LoVo (cell line): ENCODE results near the gene SVIL.
"Not testable (repeated sequence)": the region's sequence is repeated elsewhere in the genome, so short reads cannot be mapped to it uniquely, and the experiment has no call there.

Experiments
- DNase-seq: peaks from one replicate; pipeline ENCODE4 v3.0.0-alpha.2; 2016; ENCODE audit warnings: low spot score

SVIL gene

DNA sequence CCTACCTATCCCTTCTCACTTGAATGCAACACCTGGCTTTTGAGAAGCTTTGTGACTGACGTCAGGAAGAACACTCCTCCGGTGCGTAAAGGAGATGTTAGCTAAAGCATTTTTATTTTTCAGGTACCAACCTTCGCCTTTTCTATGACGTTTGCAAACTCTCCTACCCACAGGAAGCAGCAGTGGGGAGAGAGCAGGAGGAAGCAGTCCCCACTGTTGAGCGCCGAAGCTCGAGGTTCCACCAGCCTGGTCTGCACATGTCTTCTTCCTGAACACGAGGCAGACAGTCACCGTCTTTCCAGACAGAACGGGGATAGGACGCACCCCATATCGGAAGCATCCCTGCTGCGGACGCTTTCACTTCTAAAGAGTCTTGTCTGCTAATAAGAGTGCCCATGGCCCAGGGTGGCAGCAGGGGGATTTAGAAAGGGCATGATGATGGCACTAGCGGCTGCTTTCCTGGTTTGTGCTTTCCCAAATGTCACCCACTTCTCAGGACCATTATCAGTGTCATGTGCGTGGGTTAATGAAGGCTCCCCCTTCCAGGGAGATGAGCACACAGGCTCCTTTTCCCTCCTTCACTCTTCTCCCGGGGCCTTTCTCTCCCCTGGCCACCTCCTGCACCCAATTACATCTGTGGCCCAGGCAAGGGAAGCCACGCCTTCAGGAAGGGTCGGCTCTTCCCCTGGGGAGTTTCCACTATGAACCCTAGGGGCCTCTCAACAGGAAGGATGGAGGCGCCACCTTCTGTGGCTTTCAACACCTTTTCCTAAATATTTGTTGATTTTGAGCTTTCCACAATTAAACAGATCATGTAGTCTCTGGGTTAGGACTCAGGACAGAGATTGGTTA, 147.5 kb downstream of the SVIL start:
- not testable (repeated sequence) for DNase-seq

DNA sequence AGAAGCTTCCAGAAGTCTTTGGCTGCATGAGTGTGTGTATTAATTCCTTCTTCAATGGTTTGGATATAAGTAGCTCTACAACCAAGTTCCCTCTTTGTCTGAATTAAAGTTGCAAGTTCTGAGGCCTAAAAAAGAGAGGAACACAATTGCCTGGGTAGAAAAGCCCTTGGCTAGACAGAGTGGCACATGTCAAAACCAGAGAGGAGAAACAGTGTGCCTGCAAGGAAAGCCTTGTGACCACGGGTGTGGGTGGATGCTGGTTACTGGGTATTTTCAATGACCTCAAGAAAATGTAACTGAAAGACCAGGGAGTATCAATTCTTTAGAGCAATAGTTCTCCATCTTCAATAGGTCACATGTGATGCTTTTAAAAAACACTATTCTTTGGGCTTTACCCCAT, 148.3 kb downstream of the SVIL start:
- DNase-seq = no peak

DNA sequence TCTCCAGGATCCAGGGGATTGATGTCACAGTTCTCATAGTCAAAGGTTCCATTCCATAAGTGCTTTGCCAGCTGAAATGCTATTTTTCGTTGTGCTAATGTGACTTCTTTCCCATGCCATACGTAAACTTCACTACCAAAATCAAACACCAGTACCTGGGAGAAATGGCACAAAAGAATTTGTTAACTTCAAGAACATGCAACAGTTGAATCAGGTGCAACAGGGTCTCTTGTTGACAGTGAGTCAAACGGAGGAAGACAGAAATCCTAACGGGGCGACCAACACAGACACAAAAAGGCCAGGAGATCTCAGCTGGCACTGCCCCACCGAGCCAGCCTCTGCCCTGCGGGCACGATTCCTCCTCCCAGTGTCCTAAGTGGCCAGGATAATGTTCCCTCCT, 150.1 kb downstream of the SVIL start:
- DNase-seq = not testable (repeated sequence)

DNA sequence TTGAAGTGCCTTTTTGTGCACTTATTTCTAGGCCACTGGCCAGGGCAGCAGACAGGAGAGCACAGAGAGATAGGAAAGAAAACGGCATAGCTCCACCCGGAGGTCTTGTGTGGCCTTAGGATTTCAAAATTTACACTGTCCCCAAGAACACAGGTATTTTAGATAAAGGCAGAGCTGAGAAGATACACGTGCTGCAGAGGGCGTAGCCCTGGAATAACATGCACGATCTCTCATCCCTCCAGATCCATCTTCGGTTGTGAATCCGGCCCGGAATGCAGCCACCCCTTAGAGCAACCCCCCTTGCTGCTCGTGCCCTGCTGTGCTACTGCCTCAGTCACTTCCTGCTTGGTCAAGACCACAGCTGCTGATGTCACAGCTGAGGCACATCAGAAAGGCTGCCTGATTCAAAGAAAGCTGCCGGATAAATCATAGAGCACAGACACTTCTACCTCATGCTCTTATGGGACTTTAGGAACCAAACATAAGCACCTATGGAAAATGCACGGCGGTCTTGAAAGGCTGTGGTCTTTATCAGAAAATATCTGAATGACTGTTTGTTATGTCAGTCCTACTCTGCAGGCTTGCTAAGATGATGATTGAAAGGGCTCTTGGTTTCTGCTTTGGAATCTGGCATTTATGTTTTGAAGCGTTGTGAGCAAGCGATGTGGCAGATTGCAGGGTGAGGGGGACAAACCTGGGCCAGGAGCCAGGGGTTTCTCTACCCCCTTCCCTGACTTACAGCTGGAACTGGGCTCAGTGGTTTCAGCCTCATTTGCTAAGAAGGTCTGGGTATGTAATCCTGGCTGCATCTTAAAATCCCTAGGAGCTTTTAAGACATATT, 152.0 kb downstream of the SVIL start:
- DNase-seq = no peak

DNA sequence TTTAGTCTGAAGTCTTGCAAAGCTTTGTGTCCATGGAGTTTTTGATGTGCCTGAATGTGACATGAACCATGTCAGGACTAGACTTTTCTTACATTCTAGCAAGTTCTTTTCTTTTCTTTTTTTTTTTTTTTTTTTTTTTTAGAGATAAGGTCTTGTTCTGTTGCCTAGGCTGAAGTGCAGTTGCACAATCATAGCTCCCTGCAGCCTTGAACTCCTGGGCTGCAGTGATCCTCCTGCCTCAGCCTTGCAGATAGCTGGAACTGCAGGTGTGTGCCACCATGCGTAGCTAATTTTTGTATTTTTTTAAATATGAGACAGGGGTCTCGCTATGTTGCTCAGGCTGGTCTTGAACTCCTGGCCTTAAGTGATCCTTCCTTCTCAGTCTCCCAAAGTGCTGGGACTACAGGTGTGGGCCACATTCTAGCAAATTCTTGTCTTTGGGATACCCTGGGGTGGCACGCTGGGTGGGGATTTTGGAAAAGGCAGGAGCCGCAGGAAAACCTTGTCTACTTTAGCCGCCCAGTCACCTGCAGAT, 152.8 kb downstream of the SVIL start:
- no peak for DNase-seq

DNA sequence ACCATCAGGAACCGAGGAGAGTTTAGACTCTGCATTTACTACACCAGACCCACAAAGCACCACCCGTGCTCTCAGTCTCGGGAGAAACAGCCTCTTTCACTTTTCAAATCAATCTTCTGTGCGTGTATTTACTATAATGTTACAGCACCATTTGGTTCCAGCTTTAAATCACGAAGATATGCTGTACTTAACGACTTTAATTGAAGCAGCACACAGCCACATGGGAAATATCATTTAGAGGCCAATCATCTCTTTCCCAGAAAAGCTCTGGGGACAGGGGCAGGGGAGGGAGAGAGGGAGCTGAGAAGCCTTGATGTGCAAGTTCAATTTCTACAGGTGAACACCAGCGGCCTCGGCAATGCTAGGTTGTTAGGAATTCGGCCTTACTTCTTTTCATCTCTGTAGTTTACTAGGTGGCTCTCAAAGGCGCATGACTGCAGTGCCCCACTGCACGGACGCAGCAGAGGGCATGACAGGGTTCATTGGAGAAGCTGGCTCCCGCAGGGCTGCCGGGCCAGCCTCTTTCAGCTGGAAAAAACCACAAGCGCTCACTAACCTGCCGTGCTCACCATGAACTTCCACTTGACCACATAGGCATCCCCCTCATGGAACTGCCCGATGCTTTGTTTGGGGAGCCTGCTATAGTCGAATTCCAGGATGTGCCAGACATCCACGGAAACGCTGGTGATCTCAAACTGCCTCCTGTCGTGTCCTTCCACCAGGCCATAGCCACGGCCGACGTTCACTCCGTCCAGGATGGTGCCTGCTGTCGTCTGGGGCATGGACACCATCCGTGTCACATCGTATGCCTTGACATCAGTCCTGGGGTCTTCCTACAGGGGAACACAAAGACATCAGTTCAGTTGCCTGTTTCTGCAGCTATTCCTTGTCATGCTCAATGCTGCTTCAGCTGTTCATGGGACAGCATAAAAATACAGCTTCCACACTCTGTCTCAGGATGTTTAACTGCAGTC, 154.5 kb downstream of the SVIL start:
- DNase-seq = no peak

DNA sequence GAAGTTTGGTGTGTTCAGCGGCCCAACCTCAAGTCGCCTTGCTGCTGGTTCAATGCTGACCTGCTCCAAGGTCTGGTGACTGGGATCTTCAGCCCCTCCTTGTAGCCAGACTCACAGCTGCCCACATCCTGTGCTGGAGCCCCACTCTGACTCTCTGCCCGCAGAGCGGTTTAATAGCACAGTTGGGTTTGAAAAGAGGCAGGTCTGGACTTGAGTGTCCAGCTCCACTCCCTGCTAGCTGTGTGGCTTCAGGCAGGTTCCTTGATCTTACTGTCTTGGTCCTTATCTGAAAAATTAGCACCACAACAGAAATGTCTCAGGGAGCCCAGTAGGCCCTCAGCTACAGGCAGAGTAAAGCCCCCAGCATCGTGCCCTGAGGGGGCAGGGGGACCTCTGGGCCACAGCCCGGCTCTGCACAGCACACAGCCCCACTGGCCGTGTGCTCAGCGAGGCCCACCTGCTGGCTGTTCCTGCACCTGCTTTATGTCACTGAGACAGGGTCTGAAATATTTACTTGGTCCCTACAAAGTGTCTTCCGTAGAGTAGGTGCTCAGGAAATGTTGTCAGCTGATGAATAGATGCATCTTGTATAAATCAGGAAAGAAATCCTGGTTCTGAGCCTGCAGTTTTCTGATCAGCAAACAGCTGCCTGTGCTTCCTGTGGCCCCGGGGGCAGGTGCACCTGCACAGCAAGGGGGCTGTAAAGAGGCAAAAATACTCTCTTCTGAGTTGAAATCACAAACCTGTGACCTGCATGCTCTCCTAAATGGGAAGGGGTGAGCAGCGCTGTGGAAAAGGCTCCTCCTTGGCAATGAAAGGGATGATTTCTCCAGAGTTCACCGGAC, 155.5 kb downstream of the SVIL start:
- DNase-seq = no peak

DNA sequence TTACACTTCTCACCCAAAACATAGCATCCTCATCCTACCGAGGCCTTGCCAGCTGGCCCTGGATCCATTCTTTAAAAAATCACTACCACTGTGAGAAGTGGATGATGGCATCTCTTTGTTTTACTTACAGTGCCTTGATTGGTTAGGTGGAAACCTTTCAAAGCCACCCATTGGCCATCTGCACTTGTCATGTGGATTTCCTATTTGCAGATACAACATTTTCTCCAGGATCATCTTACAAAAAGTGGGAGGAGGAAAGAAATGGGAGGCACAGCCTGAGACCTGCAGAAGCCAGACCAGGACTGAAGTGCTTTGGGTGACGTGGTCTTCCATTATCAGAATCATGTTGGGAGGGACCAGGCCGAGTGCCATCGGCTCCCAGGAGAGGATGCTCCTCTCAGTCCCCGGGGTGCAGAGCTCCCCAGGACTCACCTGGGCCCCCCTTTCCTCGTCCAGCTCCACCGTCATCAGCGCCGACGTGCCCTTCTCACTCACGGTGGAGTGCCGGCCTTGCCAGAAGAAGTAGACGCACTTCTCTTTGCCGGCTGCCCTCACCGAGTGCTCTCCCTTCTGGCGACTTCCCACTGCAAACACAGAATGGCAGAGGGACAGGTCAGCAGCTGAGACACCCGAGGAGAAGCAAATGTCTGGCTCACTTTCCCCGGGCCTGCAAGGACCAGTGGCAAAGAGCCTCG, 161.2 kb downstream of the SVIL start:
- no peak for DNase-seq

DNA sequence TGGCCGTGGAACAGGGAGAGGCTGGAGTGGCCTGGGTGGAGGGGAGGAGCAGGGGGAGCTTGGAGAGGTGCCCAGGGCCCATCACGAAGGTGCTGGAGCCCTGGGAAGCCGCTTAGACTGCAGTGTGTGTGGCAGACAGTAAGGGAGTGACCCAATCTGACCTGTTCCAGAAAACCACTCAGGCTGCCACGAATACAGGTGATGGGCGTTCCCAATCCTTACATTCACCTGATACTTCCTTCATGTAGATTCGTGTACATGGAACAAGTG, 161.7 kb downstream of the SVIL start:
- no peak for DNase-seq

DNA sequence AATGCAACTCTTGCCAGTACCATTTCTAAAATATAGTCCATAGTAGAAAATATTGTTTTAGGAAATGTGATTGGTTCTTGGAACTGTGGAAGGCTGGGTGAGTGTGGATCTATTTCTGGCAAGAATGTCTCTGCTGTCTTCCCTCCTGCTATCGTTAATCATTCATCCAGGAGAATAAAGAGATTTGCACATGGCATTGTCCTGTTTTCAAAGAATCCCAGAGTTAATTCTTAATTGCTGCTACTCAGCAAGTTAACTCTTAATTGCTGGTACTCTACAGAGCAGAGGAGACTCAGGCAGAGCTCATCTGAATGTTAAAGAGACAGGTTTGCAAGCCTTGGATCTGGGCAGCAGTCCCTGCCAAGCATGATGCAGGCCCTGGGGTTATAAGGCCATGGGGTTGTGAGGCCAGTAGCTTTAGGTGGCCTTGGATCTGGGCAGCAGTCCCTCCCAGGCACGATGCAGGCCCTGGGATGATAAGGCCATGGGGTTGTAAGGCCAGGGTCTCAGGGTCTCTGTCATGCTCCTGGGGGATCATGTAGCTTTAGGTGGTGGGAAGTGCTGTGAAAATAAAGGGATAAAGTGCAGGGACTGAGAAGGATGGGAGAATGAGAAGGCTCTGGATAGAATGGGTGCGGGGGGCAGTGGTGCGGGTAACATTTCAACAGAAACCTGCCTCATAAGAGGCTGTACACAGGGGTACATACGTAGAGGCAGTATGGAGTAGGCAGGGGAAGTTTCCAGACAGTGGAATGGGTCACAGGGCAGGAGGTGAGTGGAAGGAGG, 162.3 kb downstream of the SVIL start:
- no peak for DNase-seq

DNA sequence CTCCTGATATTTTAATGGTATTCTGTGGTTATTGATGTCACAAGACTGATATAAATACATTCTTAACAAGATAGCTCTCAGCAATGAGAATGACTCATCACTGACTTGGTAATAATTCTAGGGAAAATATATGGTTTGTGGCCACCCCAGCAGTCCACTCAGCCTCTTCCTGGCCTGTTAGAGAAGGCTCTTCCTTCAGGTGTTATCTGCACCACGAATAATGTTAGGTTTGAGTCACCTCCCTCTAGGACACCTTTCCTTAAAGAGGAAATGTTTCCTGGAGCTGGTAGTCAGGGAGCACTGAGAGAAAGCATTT, 163.3 kb downstream of the SVIL start:
- peak; percentile 22 for DNase-seq

DNA sequence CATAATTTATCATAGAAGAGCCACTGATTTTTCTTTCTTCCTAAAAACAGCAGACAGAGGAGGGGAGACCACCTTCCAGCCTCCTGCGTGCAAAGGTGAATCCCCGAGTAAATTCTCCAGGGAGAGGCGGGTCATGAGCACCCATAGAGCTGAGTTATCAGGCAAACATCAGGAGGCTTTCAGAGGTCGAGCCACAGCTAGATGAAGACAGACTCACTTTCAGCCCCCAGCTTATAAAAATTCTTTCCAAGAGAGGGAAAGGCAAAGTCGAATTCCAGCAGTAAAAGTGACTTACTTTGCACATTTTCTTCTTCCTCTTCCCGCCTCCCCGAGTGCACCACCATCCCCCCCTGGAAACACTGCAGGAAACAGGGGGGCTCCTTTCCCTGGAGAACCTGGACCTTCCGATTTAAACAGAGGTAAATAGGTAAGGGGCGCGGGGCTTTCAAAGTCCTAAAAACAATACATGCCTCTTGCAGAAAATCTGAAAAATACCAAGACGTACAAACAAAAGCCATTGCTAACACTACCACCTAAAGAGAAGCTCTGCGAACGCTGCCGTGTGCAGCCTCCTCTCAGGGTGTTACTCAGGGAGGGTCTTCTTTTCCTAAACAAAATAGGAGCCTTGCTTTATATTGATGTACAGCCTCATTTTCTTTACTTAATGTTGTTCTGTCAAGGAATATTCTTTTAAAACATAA, 163.8 kb downstream of the SVIL start:
- no peak for DNase-seq

DNA sequence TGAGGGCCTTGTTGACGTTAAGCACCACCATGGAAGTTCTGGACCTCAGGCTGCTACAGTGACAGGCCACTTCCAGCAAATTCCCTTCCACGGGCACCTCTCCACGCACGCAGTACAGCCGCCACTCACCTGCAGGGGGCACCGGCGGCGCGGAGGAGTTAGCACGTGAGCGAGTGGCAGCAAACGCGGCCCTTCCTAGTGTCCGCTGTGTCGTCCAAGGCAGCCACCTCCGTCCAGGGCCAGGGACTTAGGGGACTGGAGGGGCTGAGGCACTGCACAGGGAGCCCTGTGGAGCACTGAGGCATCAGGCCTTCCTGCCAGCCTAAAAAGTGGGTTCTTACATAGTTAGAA, 164.4 kb downstream of the SVIL start:
- no peak for DNase-seq

DNA sequence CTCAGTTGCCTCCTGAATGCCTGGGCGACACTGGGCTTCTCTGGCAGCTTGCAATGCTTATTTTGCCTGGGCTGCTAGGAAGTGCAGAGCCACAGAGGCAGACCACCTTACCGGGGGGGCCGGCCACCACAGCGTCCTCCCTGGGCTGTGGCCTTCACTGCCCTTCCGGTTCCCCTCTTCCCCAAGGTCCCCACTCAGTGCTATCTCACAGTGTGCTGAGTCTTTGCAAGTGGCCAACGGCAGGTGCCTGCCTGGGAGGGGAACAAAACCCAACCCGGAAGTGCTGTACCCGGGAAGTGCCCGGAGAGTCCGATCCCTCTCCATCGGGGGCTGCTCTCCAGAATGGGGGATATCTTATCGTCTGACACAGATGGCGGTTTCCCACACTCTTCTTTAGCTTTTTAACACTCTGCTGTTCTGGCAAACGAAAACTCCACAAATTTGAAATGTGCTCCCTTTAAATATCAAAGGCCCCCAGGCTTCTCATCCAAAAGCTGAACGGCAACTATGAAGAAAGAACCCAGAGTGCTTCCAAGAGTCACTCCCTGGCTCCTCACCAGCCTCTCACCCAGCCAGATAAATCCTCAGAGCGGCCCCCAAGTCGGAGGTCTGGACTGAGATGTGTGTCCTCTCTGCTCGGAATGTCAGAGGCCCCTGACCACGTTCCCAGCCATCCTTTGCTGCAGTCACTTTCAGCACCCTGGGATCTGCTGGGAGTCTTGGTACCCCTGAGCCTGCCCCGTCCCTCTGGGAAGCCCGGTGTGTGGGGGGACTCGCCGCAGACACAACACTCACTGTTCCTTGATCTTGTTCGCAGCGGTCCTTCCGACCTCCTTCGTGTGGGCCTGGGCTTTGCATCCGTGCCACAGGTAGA, 165.1 kb downstream of the SVIL start:
- no peak for DNase-seq

DNA sequence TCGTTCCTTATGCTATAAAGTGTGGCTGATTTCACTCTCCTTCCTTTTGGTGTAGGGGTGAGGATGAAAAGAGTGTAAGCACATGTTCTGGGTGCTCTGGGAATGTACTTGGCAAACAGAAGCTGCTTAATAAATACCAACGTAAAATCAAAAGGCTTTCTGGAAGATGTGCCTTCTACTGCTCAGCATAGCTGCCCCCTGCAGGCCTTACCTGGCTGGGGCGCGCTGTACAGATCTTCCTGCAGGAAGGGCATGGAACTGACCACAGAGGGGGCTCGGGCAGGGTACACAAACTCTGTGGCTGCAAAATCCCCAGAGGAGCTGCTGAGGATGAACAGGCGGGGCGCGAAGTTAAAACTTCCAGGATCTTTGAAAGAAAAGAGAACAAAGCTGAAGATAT, 169.4 kb downstream of the SVIL start:
- DNase-seq = no peak

DNA sequence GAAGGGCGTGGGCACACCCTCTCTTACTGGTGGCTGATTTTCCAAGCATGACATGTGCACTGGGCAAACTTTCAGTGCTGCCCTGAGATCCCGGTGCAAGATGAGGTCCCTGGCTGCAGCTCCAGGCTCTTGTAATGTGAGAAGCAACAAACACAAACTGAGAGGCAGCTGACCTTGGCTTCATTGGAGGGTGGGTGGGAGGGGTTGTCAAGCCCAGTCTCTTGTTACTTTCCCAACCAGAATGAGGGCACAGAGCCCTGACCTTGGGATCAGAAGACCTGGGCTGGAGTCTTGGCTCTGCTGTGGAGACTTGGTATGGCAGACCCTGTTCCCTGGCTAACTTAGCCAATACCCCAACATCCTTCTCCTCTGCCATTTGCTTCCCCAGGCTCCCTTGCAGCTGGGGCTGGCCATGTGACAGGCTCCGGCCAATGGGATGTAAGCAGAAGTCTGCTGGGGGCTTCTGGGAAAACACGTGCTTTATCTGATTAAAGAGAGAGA, 170.1 kb downstream of the SVIL start:
- DNase-seq = not testable (repeated sequence)

DNA sequence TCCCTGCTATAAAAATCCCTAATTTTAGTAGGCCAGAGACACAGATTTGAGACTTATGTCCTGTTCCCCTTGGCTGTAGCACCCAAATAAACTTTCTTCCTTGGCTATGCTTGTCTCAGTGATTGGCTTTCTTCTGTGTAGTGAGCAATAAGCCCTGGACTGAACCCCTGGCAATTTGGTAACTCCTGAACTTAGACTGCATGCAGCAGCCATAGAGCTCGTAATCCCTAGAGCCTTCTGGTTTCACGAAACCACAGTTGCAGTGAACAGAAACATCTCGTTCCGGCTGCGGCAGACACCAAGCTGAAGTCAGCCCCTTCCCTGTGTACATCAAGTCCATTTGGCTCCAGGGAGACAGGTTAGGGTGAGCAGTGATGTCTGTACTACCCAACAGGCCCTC, 173.7 kb downstream of the SVIL start:
- DNase-seq = no peak

DNA sequence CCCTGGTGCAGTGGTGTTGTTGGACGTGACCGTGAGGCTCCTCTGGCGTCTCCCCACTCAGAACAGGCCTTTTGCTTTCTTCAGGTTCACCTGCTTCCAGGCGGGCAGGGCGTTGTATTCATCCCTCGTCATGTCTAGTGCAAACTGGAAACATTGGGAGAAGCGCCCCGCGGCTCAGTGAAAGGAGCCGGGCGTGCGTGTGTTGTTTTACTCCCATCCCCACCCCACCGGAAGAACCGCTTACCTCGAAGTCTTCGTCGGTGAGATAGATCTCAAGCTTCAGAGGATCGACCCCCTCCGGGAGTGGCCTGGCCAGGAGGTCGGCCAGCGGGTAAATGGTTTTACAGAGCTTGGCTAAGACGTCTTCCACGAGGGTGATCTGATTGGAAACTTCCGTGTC, 176.6 kb downstream of the SVIL start:
- DNase-seq = not testable (repeated sequence)
